Measurements from ENCODE around the gene ZNF341. TPM values are rescaled to one million over a fixed set of nuclear protein-coding genes. Genes with fewer than 3 reads are reported as not detected.

The ZNF341 gene
- total and polyA plus RNA-seq, 2 donors (not counting 1 experiment from before 2014, with no cell fraction given): 9.1 to 10.9 TPM

DNA sequence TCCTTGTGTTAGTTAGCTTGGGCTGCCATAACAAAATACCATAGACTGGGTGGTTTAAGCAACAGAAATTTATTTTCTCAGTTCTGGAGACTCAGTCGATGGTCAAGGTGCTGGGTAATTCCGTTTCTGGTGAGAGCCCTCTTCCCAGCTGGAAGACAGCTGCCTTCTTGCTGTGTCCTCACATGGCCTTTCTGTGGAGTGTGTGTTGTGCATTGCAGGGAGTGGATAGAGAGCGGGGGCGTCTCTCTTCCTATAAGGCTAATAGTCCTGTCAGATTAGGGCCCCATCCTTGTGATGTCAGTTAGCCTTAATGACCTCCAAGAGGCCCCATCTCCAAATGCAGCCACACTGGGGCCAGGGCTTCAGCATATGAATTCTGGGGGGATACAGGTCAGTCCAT is 98.6 kb downstream of the ZNF341 start:
- Histone ChIP-seq H3K9ac (ENCODE audit: low read length) (no peak overlapping the region), H3K36me3 (replicated peaks in 1 of 2; ENCODE audit: control extremely low read depth in 1 of 2, control insufficient read depth in 1 of 2, extremely low read depth in 1 of 2, insufficient read depth in 2 of 2, low read length in 1 of 2) (peaks cover 1 to 29% of the 10 kb centered on the region in 2 experiments), H3K4me3 (ENCODE audit: control extremely low read depth in 1 of 5, extremely low read depth in 1 of 5, insufficient read depth in 1 of 5, low read depth in 2 of 5, low read length in 4 of 5) (no peak overlapping the region), H3K4me2 (replicated peaks; ENCODE audit: low read depth, low read length, poor library complexity, severe bottlenecking) (no peak overlapping the region), H2AFZ (ENCODE audit: insufficient read depth, low read depth, low read length, poor library complexity, severe bottlenecking) (no peak overlapping the region), H4K20me1 (ENCODE audit: control insufficient read depth, insufficient read depth, low read length, poor library complexity, severe bottlenecking) (peaks cover 91% of the 10 kb centered on the region), H3K9me3 (ENCODE audit: control extremely low read depth in 1 of 3, control insufficient read depth in 2 of 3, insufficient read depth in 1 of 3, low read length in 2 of 3) (no peaks in the 10 kb centered on the region), H3K79me2 (ENCODE audit: control insufficient read depth, insufficient read depth, low read length) (peaks cover 100% of the 10 kb centered on the region), H3K27ac (ENCODE audit: low read length in 2 of 2) (no peak overlapping the region), H3K27me3 (replicated peaks in 1 of 4; ENCODE audit: control extremely low read depth in 1 of 4, control insufficient read depth in 3 of 4, insufficient read depth in 4 of 4, low read length in 3 of 4) (no peaks in the 10 kb centered on the region), H3K4me1 (ENCODE audit: control insufficient read depth in 2 of 2, insufficient read depth in 2 of 2, low read length in 2 of 2) (peaks cover 29 to 35% of the 10 kb centered on the region in 2 donors)
- peaks cover 65% of the 10 kb centered on the region for H3K4me1 Mint-ChIP-seq
- ATAC-seq (ENCODE audit: low read depth) (no peak), DNase-seq (no peak)
- POLR2A ChIA-PET: interaction anchor here (0.6 kb wide), 2 partner anchors 76 to 322 kb away, joined by 5 read pairs; no protein-coding TSS in a partner anchor
- CTCF ChIA-PET: interaction anchor here (0.6 to 1.0 kb wide), 2 partner anchors 84 to 656 kb away, joined by 3 to 4 read pairs; no protein-coding TSS in a partner anchor
- H3K9me3 Mint-ChIP-seq (ENCODE audit: insufficient read depth): no peaks in the 10 kb centered on the region
- no peaks in the 10 kb centered on the region for H3K27me3 Mint-ChIP-seq
- H3K27ac Mint-ChIP-seq: no peak overlapping the region
- intact Hi-C loops (cut with micrococcal nuclease): no loop called here
- no peak for TF ChIP-seq EZH2 (IDR thresholded peaks at IDR 0.05; ENCODE audit: borderline replicate concordance, insufficient read depth, low read depth, low read length, poor library complexity, severe bottlenecking)
- TF ChIP-seq, protein P1, sequence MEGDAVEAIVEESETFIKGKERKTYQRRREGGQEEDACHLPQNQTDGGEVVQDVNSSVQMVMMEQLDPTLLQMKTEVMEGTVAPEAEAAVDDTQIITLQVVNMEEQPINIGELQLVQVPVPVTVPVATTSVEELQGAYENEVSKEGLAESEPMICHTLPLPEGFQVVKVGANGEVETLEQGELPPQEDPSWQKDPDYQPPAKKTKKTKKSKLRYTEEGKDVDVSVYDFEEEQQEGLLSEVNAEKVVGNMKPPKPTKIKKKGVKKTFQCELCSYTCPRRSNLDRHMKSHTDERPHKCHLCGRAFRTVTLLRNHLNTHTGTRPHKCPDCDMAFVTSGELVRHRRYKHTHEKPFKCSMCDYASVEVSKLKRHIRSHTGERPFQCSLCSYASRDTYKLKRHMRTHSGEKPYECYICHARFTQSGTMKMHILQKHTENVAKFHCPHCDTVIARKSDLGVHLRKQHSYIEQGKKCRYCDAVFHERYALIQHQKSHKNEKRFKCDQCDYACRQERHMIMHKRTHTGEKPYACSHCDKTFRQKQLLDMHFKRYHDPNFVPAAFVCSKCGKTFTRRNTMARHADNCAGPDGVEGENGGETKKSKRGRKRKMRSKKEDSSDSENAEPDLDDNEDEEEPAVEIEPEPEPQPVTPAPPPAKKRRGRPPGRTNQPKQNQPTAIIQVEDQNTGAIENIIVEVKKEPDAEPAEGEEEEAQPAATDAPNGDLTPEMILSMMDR (IDR thresholded peaks at IDR 0.05): no peak
- 92% methylated on average over 2 of the region's 4 CpGs for WGBS (ENCODE audit: insufficient coverage)
- no peak overlapping the region for H3K4me3 Mint-ChIP-seq

- H3K27me3 Mint-ChIP-seq: no peaks in the 10 kb centered on the region
- CTCF ChIA-PET: no interaction called here
- Histone ChIP-seq H3K79me2 (ENCODE audit: control insufficient read depth, insufficient read depth, low read length) (peaks cover 100% of the 10 kb centered on the region), H3K4me1 (ENCODE audit: control insufficient read depth in 2 of 2, insufficient read depth in 2 of 2, low read length in 2 of 2) (peaks cover 24 to 28% of the 10 kb centered on the region in 2 donors), H3K27me3 (replicated peaks in 1 of 4; ENCODE audit: control extremely low read depth in 1 of 4, control insufficient read depth in 3 of 4, insufficient read depth in 4 of 4, low read length in 3 of 4) (no peaks in the 10 kb centered on the region), H3K9ac (ENCODE audit: low read length) (no peak overlapping the region), H3K9me3 (ENCODE audit: control extremely low read depth in 1 of 3, control insufficient read depth in 2 of 3, insufficient read depth in 1 of 3, low read length in 2 of 3) (no peaks in the 10 kb centered on the region), H3K27ac (ENCODE audit: low read length in 2 of 2) (no peak overlapping the region), H3K4me2 (replicated peaks; ENCODE audit: low read depth, low read length, poor library complexity, severe bottlenecking) (no peak overlapping the region), H3K4me3 (ENCODE audit: control extremely low read depth in 1 of 5, extremely low read depth in 1 of 5, insufficient read depth in 1 of 5, low read depth in 2 of 5, low read length in 4 of 5) (no peak overlapping the region), H4K20me1 (ENCODE audit: control insufficient read depth, insufficient read depth, low read length, poor library complexity, severe bottlenecking) (peaks cover 88% of the 10 kb centered on the region), H2AFZ (ENCODE audit: insufficient read depth, low read depth, low read length, poor library complexity, severe bottlenecking) (no peak overlapping the region), H3K36me3 (replicated peaks in 1 of 2; ENCODE audit: control extremely low read depth in 1 of 2, control insufficient read depth in 1 of 2, extremely low read depth in 1 of 2, insufficient read depth in 2 of 2, low read length in 1 of 2) (peaks cover 0 to 34% of the 10 kb centered on the region in 2 experiments)
- no peak for ATAC-seq (ENCODE audit: low read depth)
- POLR2A ChIA-PET: no interaction called here
- no peak overlapping the region for H3K27ac Mint-ChIP-seq
- no peak for DNase-seq
- H3K4me1 Mint-ChIP-seq: peaks cover 65% of the 10 kb centered on the region
- no peaks in the 10 kb centered on the region for H3K9me3 Mint-ChIP-seq (ENCODE audit: insufficient read depth)
- WGBS (ENCODE audit: insufficient coverage): 98% methylated on average over 7 of the region's 11 CpGs
- H3K4me3 Mint-ChIP-seq: no peak overlapping the region
- TF ChIP-seq, protein P1 (IDR thresholded peaks at IDR 0.05): no peak
- TF ChIP-seq EZH2 (IDR thresholded peaks at IDR 0.05; ENCODE audit: borderline replicate concordance, insufficient read depth, low read depth, low read length, poor library complexity, severe bottlenecking): no peak
- intact Hi-C loops (cut with micrococcal nuclease): no loop called here
Observed at GRCh38 chr20:33832103-33832804, 100.5 kb downstream of the ZNF341 start.
